GM18498 (cell line): ENCODE results near the gene BARHL2.

ENCODE experiments used
- ATAC-seq: cut with Tn5 transposase; IDR thresholded peaks from one replicate; pipeline ENCODE4 v1.9.1; 2021; ENCODE audit warnings: mild to moderate bottlenecking, moderate library complexity; ENCODE audit not compliant: unreplicated experiment

The BARHL2 gene

GRCh38 chr1:90716552-90717355, at the start of gene BARHL2:
TSS of gene BARHL2 (minus strand) at chr1:90717302. CDS start at chr1:90717195, 107 bp downstream.
- ATAC-seq: no peak

DNA sequence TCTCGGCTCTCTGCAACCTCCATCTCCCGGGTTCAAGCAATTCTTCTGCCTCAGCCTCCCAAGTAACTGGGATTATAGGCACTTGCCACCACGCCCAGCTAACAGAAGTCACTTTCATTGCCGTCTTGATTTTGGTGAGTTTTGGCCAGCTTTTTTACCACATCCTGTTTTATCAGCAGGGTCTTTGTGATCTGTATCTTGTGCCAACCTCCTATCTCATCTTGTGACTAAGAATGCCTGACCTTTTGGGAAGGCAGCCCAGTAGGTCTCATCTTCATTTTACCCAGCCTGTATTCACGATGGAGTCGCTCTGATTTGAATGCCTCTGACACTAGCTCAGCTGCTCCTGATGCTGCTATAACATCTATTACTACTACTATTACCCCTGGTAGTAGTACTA, 46.8 kb upstream of the BARHL2 start:
- no peak for ATAC-seq

- no peak for ATAC-seq
Observed at GRCh38 chr1:90763506-90763905, 46.4 kb upstream of the BARHL2 start.

- ATAC-seq: no peak
Observed at GRCh38 chr1:90761781-90762589, 44.9 kb upstream of the BARHL2 start.

- no peak for ATAC-seq
Observed at GRCh38 chr1:90761156-90761555, 44.1 kb upstream of the BARHL2 start.

GRCh38 chr1:90753556-90753955, 36.5 kb upstream of the BARHL2 start:
- no peak for ATAC-seq

GRCh38 chr1:90748668-90749067, 31.6 kb upstream of the BARHL2 start:
- ATAC-seq: no peak

- ATAC-seq: no peak
Observed at GRCh38 chr1:90746857-90747256, 29.8 kb upstream of the BARHL2 start.

DNA sequence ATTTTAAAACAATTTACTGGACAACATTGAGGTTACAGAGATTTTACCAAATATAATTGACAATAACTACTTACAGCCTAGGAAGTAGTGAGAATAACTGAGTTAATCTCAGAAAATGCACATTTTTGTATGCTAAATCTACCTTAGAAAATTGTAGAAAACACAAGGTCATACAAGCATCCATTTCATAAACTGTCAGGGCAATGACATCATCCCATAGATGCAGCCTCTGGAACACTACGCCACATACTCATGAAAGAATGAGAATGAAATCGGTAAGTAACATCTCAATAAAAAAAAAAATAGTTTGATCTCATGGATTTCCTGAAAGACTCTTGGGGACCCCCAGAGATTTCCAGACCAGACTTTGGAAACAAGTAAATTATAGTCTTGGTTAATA, 28.9 kb upstream of the BARHL2 start:
- ATAC-seq: no peak

- ATAC-seq: no peak
Observed at GRCh38 chr1:90732136-90732535, 15.0 kb upstream of the BARHL2 start.

GRCh38 chr1:90731382-90732050, 14.4 kb upstream of the BARHL2 start:
- no peak for ATAC-seq

DNA sequence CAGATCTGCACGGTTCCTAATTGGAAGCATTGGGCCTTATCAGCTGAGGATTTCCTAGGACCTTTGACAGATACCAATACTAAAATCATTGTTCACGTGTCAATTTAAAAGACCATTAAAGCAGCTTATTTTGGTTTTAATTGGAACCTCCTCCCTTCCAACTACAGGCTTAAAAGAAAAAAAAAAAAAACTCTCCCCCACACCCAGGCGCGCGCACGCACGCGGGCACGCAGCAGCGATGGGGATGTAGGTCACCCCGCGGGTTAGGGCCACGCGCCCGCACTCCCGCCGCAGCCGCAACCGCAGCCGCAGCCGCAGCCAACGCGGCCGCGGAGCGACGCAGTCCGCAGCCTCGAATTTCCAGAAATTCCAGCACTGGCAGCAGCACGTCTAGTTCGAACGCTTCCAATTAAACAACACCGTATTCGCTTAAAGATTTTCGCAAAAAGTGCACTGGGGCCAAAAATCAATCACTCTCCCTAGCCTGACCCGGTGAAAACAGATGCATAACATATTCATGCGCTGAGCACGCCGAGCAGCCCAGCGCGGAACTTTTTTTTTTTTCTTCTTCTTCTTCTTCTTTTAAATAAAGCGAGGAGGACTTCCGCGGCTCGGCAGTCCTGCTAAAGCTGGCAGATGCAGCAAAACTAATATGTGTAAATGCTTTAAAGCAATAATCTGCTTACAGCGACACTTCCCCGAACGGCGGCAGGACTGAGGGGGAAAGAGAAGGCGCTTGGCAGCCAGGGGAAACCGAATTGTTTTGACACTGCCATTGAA, 13.3 kb upstream of the BARHL2 start:
- ATAC-seq: no peak

GRCh38 chr1:90729504-90730242, 12.6 kb upstream of the BARHL2 start:
- no peak for ATAC-seq

DNA sequence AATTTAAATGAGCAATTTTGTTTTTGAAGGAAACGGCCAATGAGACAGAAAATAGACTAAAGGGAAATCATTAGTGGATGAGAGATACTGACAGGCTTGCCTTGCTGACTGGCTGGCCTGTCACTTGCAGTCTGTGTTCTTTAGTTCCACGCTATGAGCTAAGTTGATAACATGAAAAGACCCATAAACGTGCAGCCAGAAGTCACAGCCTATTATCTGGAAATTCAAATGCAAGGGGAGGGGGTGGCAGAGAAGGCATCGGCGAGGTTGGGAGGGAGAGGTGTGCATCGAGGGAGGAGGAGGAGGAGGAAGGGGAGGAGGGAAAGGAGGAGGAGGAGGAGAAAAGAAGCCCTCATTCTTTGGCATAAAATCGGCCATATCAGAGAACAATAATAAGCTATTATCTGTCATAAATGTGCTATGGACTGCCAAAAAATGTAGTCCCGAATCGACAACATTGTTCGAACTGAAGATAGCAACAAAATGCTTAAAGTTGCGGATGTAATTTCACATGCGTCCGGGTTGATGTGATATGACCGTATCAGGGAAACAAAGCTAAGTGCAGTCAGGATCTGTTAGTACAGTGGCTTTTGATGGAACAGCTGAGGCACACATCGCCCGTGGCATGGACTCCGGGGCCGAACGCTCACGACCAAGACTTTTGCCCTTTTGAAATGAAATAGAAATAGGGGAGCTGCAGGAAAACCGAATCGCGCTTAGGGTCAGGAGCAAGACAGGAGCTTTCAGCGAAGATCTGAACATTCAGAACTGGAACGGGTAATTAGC, 11.6 kb upstream of the BARHL2 start:
- ATAC-seq: no peak

GRCh38 chr1:90727917-90728501, 10.9 kb upstream of the BARHL2 start:
- ATAC-seq: no peak

- ATAC-seq: no peak
Observed at GRCh38 chr1:90726986-90727480, 9.9 kb upstream of the BARHL2 start.

- no peak for ATAC-seq
Observed at GRCh38 chr1:90726425-90726985, 9.4 kb upstream of the BARHL2 start.

DNA sequence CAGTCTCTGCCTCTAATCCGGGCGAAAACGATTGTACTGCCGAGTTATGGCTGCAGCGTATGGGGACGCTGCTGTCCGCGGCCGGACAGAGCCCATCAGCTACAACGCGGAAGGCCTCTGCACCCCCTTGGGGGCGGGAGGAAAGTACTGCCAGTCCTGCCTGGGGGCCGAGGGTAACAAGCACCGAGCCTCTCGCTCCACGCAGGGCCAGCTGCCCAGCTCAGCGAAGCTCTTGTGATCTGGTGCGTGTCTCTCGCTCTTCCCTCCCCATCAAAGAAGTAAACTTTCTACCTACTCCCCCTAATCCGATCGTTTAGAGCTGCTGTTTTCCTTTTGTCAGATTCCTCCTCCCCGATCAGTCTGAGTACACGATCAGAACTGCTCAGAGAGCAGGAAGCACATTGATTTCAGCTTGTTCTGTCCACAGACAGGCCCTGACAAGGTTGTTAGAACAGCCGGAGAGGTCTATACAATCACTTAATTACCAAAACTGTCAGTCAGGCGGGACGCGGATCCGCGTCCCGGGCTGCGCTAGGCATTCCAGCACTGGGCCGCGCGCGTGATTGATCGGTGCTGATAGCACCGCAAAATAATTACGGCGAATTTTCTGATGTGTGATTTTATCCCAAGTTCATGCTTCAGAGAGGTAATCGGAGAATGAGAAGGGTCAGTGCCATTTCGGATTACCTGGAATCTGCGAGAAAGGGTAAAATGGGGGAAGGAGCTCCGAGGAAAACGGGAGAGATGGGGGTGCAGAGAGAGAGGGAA, 8.7 kb upstream of the BARHL2 start:
- no peak for ATAC-seq
